ENCODE results near the gene MXRA8. TPM values are rescaled to one million over a fixed set of nuclear protein-coding genes. Genes with fewer than 3 reads are reported as not detected.
A peak's percentile ranks its signal among the peaks of the same experiment; 100 is the strongest.

Gene MXRA8
- total and polyA plus RNA-seq, 9 of the 15 experiments (the other 6 are each of a cell fraction or from before 2014, with no cell fraction given): 0.66 to 11.3 (median 6.3) TPM

DNA sequence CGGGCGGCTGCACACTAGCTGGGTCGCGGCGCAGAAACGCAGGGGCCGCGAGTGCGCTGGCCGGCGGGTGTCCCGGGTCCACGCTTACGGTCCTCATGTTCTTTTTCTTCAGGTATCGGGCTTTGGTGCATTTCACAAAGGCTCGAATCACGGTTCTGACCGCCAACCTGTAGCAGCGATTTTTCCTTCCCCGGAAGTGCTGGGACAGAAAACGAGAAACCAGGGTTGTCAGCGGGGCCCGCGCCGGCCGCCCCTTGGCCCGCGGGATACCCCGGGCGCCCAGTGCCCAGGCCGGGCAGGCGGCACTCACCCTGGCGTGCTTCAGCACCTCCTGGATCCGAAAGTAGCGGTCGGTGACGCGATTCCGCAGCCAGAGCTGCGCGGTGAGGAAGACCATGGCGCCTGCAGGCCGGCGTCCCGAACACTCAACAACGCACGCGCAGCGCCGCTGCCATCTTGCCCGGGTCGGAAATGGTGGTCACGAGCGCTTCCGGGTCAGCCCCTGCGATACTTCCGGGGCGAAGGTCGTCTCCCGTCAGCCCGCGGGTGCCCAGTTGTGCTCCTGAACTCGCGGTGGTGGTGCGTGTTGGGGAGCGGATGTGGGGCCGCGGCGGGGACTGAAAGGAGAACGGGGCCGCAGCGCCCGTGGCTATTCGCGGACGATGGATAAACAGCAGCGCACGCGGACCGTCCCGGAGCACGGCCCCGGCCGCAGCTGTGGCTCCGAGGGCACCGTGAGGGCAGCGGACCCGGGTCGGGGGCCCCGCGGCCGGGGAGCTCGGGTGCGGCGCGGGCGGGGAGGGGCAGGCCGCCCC is 48.7 kb upstream of the MXRA8 start, which contains the start of gene MRPL20 (continued):
- no peak for TF ChIP-seq ZFP1 (CRISPR knock-in tag; IDR thresholded peaks at IDR 0.05)
- peak; percentile 85; the same call in 1 of the 2 replicates for TF ChIP-seq THRB (CRISPR knock-in tag; conservative IDR thresholded peaks at IDR 0.05)
- TF ChIP-seq PCBP2 (IDR thresholded peaks at IDR 0.05; ENCODE audit: low read depth, low read length, poor library complexity, severe bottlenecking): no peak
- TF ChIP-seq CTCFL (IDR thresholded peaks at IDR 0.05; ENCODE audit: borderline replicate concordance, insufficient read depth, low read depth, low read length, poor library complexity, severe bottlenecking): no peak
- TF ChIP-seq CEBPB (tag; IDR thresholded peaks at IDR 0.05): no peak
- no peak for TF ChIP-seq PHF21A (IDR thresholded peaks at IDR 0.05; ENCODE audit: borderline replicate concordance, low read depth)
- TF ChIP-seq ZNF184 (CRISPR knock-in tag; IDR thresholded peaks at IDR 0.05): no peak
- no peak for TF ChIP-seq ARID3A (IDR thresholded peaks at IDR 0.05; ENCODE audit: borderline replicate concordance, low read depth, low read length)
- peak; percentile 15 to 98; a peak in 2 of 4 replicates for TF ChIP-seq TBL1XR1 (IDR thresholded peaks at IDR 0.05; ENCODE audit: low read length in 2 of 2)
- no peak for TF ChIP-seq CBX8 (IDR thresholded peaks at IDR 0.05; ENCODE audit: borderline replicate concordance, extremely low read depth, low read depth, low read length, poor library complexity, severe bottlenecking)
- 0 out of 2 replicates have a peak, but pooled peaks have one; percentile 69 for TF ChIP-seq NR3C1 (CRISPR knock-in tag; IDR thresholded peaks at IDR 0.05)
- TF ChIP-seq TOE1 (IDR thresholded peaks at IDR 0.05; ENCODE audit: borderline replicate concordance): peak; percentile 56; the same call in 1 of the 2 replicates
- 0 out of 2 replicates have a peak, but pooled peaks have one; percentile 14 for TF ChIP-seq TOE1 (CRISPR knock-in tag; IDR thresholded peaks at IDR 0.05; ENCODE audit: borderline replicate concordance, low read depth)
- no peak for TF ChIP-seq CBFA2T2 (conservative IDR thresholded peaks at IDR 0.05)
- TF ChIP-seq ETS2 (tag; IDR thresholded peaks at IDR 0.05; ENCODE audit: borderline replicate concordance, poor library complexity, severe bottlenecking): peak; percentile 64
- TF ChIP-seq ASH1L (IDR thresholded peaks at IDR 0.05; ENCODE audit: borderline replicate concordance, low read depth, partially characterized antibody): no peak
- TF ChIP-seq HNRNPH1 (optimal IDR thresholded peaks at IDR 0.05; ENCODE audit: low read depth, low read length): no peak
